Karpas-422 (cell line): Measurements from ENCODE around the gene TULP4. TPM values are rescaled to one million over a fixed set of nuclear protein-coding genes. Genes with fewer than 3 reads are reported as not detected.

Source experiments
- DNase-seq: peaks from one replicate; pipeline ENCODE4 v3.0.0-alpha.2; 2015
- H2AFZ ChIP-seq: fragments of 200-600 bp; sonication (generic); 2 replicates; pipeline ENCODE4 v1.6.1; 2014; ENCODE audit warnings: antibody characterized with exemption, low read length, mixed read lengths
- H3K27ac ChIP-seq: fragments of 200-600 bp; sonication (generic); 2 replicates; pipeline ENCODE4 v1.5.1; 2014; ENCODE audit warnings: mild to moderate bottlenecking, low read length, moderate library complexity
- H3K27me3 ChIP-seq: fragments of 200-600 bp; sonication (generic); 2 replicates; pipeline ENCODE4 v1.6.1; 2014; ENCODE audit warnings: low read length, mixed read lengths
- H3K36me3 ChIP-seq: fragments of 200-600 bp; sonication (generic); 2 replicates; pipeline ENCODE4 v1.6.1; 2014; ENCODE audit warnings: low read length, mixed read lengths; ENCODE audit not compliant: insufficient read depth
- H3K4me1 ChIP-seq: fragments of 200-600 bp; sonication (generic); 2 replicates; pipeline ENCODE4 v1.6.1; 2014; ENCODE audit warnings: mild to moderate bottlenecking, low read length, mixed read lengths
- H3K4me2 ChIP-seq: fragments of 200-600 bp; sonication (generic); 2 replicates; pipeline ENCODE4 v1.6.1; 2014; ENCODE audit warnings: low read length, low read depth, mild to moderate bottlenecking; ENCODE audit not compliant: poor library complexity, severe bottlenecking
- H3K4me3 ChIP-seq: fragments of 200-600 bp; sonication (generic); 2 replicates; pipeline ENCODE4 v1.5.1; 2014; ENCODE audit warnings: mild to moderate bottlenecking, antibody characterized with exemption, low read length, mixed read lengths
- H3K79me2 ChIP-seq: fragments of 200-600 bp; sonication (generic); 2 replicates; pipeline ENCODE4 v1.6.1; 2014; ENCODE audit warnings: mild to moderate bottlenecking, low read length, mixed read lengths
- H3K9ac ChIP-seq: fragments of 200-600 bp; sonication (generic); 2 replicates; pipeline ENCODE4 v1.6.0; 2014; ENCODE audit warnings: low read length
- H3K9me2 ChIP-seq: fragments of 200-600 bp; sonication (generic), shearing (Covaris generic); replicated peaks from 2 replicates; pipeline ENCODE4 v1.6.0; 2014; ENCODE audit warnings: mild to moderate bottlenecking, low read length, moderate library complexity; ENCODE audit not compliant: insufficient read depth
- H3K9me3 ChIP-seq: fragments of 300-700, 200-600 bp; sonication (generic); 2 replicates; pipeline ENCODE4 v1.6.1; 2014; ENCODE audit warnings: low read length, mixed read lengths
- H4K20me1 ChIP-seq: fragments of 200-600 bp; sonication (generic); 2 replicates; pipeline ENCODE4 v1.6.1; 2014; ENCODE audit warnings: mild to moderate bottlenecking, antibody characterized with exemption, low read length, low read depth; ENCODE audit not compliant: insufficient read depth
- total RNA-seq: library from RNA; depleted of rRNA; stranded (reverse); fragments of >200 nt; shearing (Covaris generic); gene quantifications from 2 replicates; pipeline ENCODE4 v1.2.3, GENCODE V29; 2014; ENCODE audit warnings: low replicate concordance

Gene TULP4
- total RNA-seq, 1 experiment from 2014 or later = 112 TPM

- no peaks in the 10 kb centered on the region for H3K9me3 ChIP-seq
- no peak overlapping the region for H3K4me3 ChIP-seq
- no peak for DNase-seq
- H3K4me2 ChIP-seq = no peak overlapping the region
- H3K4me1 ChIP-seq = peaks cover 16% of the 10 kb centered on the region
- no peaks in the 10 kb centered on the region for H3K27me3 ChIP-seq
- H3K79me2 ChIP-seq = peaks cover 91% of the 10 kb centered on the region
- no peaks in the 10 kb centered on the region for H3K9me2 ChIP-seq
- H4K20me1 ChIP-seq = no peaks in the 10 kb centered on the region
- no peak overlapping the region for H3K27ac ChIP-seq
- no peak overlapping the region for H2AFZ ChIP-seq
- no peaks in the 10 kb centered on the region for H3K36me3 ChIP-seq
- H3K9ac ChIP-seq = no peak overlapping the region
These were observed 49.9 kb downstream of the TULP4 start for GRCh38 chr6:158361961-158362669.

- H3K4me2 ChIP-seq = no peak overlapping the region
- H3K27ac ChIP-seq = no peak overlapping the region
- H3K9me2 ChIP-seq = no peaks in the 10 kb centered on the region
- no peaks in the 10 kb centered on the region for H3K27me3 ChIP-seq
- no peak overlapping the region for H3K4me3 ChIP-seq
- peaks cover 87% of the 10 kb centered on the region for H3K79me2 ChIP-seq
- peaks cover 23% of the 10 kb centered on the region for H3K4me1 ChIP-seq
- no peak for DNase-seq
- no peak overlapping the region for H2AFZ ChIP-seq
- no peaks in the 10 kb centered on the region for H3K9me3 ChIP-seq
- no peak overlapping the region for H3K9ac ChIP-seq
- H3K36me3 ChIP-seq = no peaks in the 10 kb centered on the region
- H4K20me1 ChIP-seq = no peaks in the 10 kb centered on the region
These were observed 54.1 kb downstream of the TULP4 start for GRCh38 chr6:158366363-158366762.

- Histone ChIP-seq H3K36me3 (no peaks in the 10 kb centered on the region), H4K20me1 (no peaks in the 10 kb centered on the region), H3K79me2 (peaks cover 85% of the 10 kb centered on the region), H3K4me2 (no peak overlapping the region), H3K4me3 (no peak overlapping the region), H3K27ac (no peak overlapping the region), H3K9me2 (no peaks in the 10 kb centered on the region), H2AFZ (no peak overlapping the region), H3K27me3 (no peaks in the 10 kb centered on the region), H3K9me3 (no peaks in the 10 kb centered on the region), H3K9ac (no peak overlapping the region), H3K4me1 (peaks cover 23% of the 10 kb centered on the region)
- no peak for DNase-seq
These were observed 55.6 kb downstream of the TULP4 start for GRCh38 chr6:158367816-158368215.

- H2AFZ ChIP-seq = no peak overlapping the region
- H3K4me2 ChIP-seq = peak overlapping the region; percentile 21
- no peaks in the 10 kb centered on the region for H3K9me2 ChIP-seq
- H3K27me3 ChIP-seq = no peaks in the 10 kb centered on the region
- H3K36me3 ChIP-seq = no peaks in the 10 kb centered on the region
- peaks cover 85% of the 10 kb centered on the region for H3K79me2 ChIP-seq
- no peak overlapping the region for H3K9ac ChIP-seq
- H3K27ac ChIP-seq = peak overlapping the region; percentile 36
- H3K4me1 ChIP-seq = peaks cover 23% of the 10 kb centered on the region
- DNase-seq = no peak
- no peaks in the 10 kb centered on the region for H4K20me1 ChIP-seq
- H3K4me3 ChIP-seq = no peak overlapping the region
- H3K9me3 ChIP-seq = no peaks in the 10 kb centered on the region
These were observed 57.0 kb downstream of the TULP4 start for GRCh38 chr6:158369241-158369640.

GRCh38 chr6:158370805-158371204 is 58.5 kb downstream of the TULP4 start:
- no peaks in the 10 kb centered on the region for H3K9me2 ChIP-seq

GRCh38 chr6:158371261-158371660 is 59.0 kb downstream of the TULP4 start:
- no peak for DNase-seq
- H3K9ac ChIP-seq = no peak overlapping the region
- H4K20me1 ChIP-seq = no peaks in the 10 kb centered on the region

More at GRCh38 chr6:158370805-158371204, 58.5 kb downstream of the TULP4 start:
- Histone ChIP-seq H3K4me2 (no peak overlapping the region), H3K79me2 (peaks cover 89% of the 10 kb centered on the region), H3K27ac (no peak overlapping the region), H3K4me3 (no peak overlapping the region), H3K27me3 (no peaks in the 10 kb centered on the region), H3K36me3 (no peaks in the 10 kb centered on the region), H3K9me3 (no peaks in the 10 kb centered on the region), H4K20me1 (no peaks in the 10 kb centered on the region), H3K4me1 (peaks cover 23% of the 10 kb centered on the region), H2AFZ (no peak overlapping the region), H3K9ac (no peak overlapping the region)
- DNase-seq = no peak

GRCh38 chr6:158372574-158372973 is 60.3 kb downstream of the TULP4 start:
- Histone ChIP-seq H2AFZ (no peak overlapping the region), H3K27ac (no peak overlapping the region), H3K4me3 (no peak overlapping the region), H4K20me1 (no peaks in the 10 kb centered on the region), H3K9me3 (no peaks in the 10 kb centered on the region), H3K36me3 (no peaks in the 10 kb centered on the region), H3K79me2 (peaks cover 90% of the 10 kb centered on the region), H3K27me3 (no peaks in the 10 kb centered on the region), H3K9ac (no peak overlapping the region), H3K9me2 (no peaks in the 10 kb centered on the region), H3K4me1 (peaks cover 16% of the 10 kb centered on the region), H3K4me2 (no peak overlapping the region)
- DNase-seq = no peak

More at GRCh38 chr6:158371261-158371660, 59.0 kb downstream of the TULP4 start:
- no peak overlapping the region for H2AFZ ChIP-seq
- H3K27ac ChIP-seq = no peak overlapping the region
- peaks cover 90% of the 10 kb centered on the region for H3K79me2 ChIP-seq
- H3K4me2 ChIP-seq = no peak overlapping the region
- H3K9me3 ChIP-seq = no peaks in the 10 kb centered on the region
- H3K4me3 ChIP-seq = no peak overlapping the region
- no peaks in the 10 kb centered on the region for H3K27me3 ChIP-seq
- no peaks in the 10 kb centered on the region for H3K9me2 ChIP-seq
- no peaks in the 10 kb centered on the region for H3K36me3 ChIP-seq
- peaks cover 23% of the 10 kb centered on the region for H3K4me1 ChIP-seq

GRCh38 chr6:158373214-158373613 is 60.9 kb downstream of the TULP4 start:
- Histone ChIP-seq H3K27me3 (no peaks in the 10 kb centered on the region), H3K9me2 (no peaks in the 10 kb centered on the region), H3K27ac (no peak overlapping the region), H3K9ac (no peak overlapping the region), H3K4me1 (peaks cover 19% of the 10 kb centered on the region), H2AFZ (no peak overlapping the region), H3K79me2 (peaks cover 89% of the 10 kb centered on the region), H3K9me3 (no peaks in the 10 kb centered on the region), H3K36me3 (no peaks in the 10 kb centered on the region), H4K20me1 (no peaks in the 10 kb centered on the region), H3K4me2 (no peak overlapping the region), H3K4me3 (no peak overlapping the region)
- no peak for DNase-seq
